Right cardiac atrium (tissue), 5 donors: ENCODE data around the gene PRTG. TPM values are rescaled to one million over a fixed set of nuclear protein-coding genes. Genes with fewer than 3 reads are reported as not detected.

Source experiments
- polyA plus RNA-seq: library from polyadenylated mRNA; stranded (reverse); fragments of 200-250 nt; gene quantifications from one replicate; pipeline ENCODE4 v1.2.3, GENCODE V29; 2013
- total RNA-seq, 4 donors: library from RNA; stranded (reverse); fragmentation: NEBNext Ultra II Directional; extraction: Animal tissue kit (Norgen Biotek cat#: 25700); gene quantifications; one replicate each; pipeline ENCODE4 v1.2.1, GENCODE V29; 2021
- donor health status: healthy with polysubstance abuse.
- donor health status: DM: no; HTN: yes; CAD: no.
- donor health status: DM: no; HTN: no; CAD: no.
- donor health status: DM: no; HTN: yes; CAD: no; lungs with severe emphysema.
- donor health status: DM: yes; HTN: yes; CAD: no.

The PRTG gene
- total and polyA plus RNA-seq, 5 donors: 0.23 to 1.4 (median 0.60) TPM

Other genes starting within 250 kb of the PRTG start
- under 1 TPM in 3 of 4 donors, not detected in 1; 0.29 to 0.62 (median 0.50) TPM for gene DNAAF4, start 234.9 kb downstream of the PRTG start, total RNA-seq
- 0.97 TPM for gene DNAAF4, start 234.9 kb downstream of the PRTG start, polyA plus RNA-seq
- 1 to 10 TPM; 7.2 to 8.2 (median 7.6) TPM for gene PYGO1, start 154.8 kb downstream of the PRTG start, total RNA-seq
- gene PYGO1, start 154.8 kb downstream of the PRTG start, polyA plus RNA-seq: 1.7 TPM